Activated T-cell treated with anti-CD3 and anti-CD28 coated beads, Interleukin-2, amount 50 U/mL, for 4 hours (primary cell): ENCODE measurements around the gene COX5B. TPM values are rescaled to one million over a fixed set of nuclear protein-coding genes. Genes with fewer than 3 reads are reported as not detected.
"Not testable (repeated sequence)": the region's sequence is repeated elsewhere in the genome, so short reads cannot be mapped to it uniquely, and the experiment has no call there.

Experiments used
- ATAC-seq, 2 donors: fragments of 200-7000 bp; cut with Tn5 transposase; one replicate each; pipeline ENCODE4 v1.10.0; 2021
- DNase-seq: peaks from one replicate; pipeline ENCODE4 v3.0.0-alpha.2; 2020
- H3K27me3 Mint-ChIP-seq: one replicate; pipeline ENCODE4 v1.8.0; 2021; ENCODE audit warnings: low read depth, mixed read lengths
- H3K36me3 Mint-ChIP-seq: one replicate; pipeline ENCODE4 v1.8.0; 2022; ENCODE audit warnings: mixed read lengths; ENCODE audit not compliant: insufficient read depth
- H3K4me1 Mint-ChIP-seq: one replicate; pipeline ENCODE4 v1.8.0; 2021; ENCODE audit warnings: low read depth, mixed read lengths
- H3K4me3 Mint-ChIP-seq: one replicate; pipeline ENCODE4 v1.8.0; 2021; ENCODE audit warnings: mild to moderate bottlenecking, moderate library complexity, mixed read lengths
- H3K9me3 Mint-ChIP-seq: one replicate; pipeline ENCODE4 v1.8.0; 2021; ENCODE audit warnings: mixed read lengths
- total RNA-seq, 3 donors: library from RNA; stranded (reverse); gene quantifications; one replicate each; pipeline ENCODE4 v1.2.1, GENCODE V29; 2021

Gene COX5B
- total RNA-seq, 3 donors from 2014 or later, result 198 to 216 (median 215) TPM

DNA sequence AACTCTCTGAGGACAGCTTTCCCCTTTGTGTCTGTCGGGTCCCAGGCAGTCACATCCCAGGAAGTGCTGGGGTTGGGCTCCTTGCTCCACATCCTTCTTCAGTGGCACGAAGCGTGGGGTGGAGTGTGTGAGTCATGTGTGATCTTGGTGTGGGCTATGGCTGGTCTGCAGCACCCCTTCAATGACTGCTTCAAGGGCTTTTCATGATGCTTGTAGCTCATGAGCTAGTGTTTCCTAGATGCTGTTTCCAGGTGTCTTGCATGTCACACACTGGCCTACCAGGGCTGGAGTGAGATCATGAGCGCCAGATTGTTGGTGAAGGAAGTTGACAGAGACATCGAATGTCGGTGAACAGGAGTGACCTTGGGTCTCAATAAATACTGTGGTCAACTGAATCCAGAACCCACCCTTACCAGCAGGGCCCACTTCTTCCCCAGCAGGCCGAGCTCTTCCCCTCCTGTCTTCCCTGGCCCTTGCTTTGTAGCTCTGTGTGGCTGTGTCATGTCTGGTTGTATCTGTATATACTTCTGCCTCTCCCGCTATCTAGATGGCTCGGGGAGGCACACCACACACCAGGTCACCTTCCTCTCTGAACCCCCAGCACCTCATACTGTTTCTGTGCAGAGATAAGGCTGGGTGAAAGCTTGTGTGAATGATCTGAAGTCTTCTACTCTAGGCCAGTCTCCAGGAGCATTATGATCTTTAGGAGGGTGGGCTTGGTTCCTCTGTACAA, 27.5 kb downstream of the COX5B start:
- peak; percentile 51 to 61 for ATAC-seq
- no peak for DNase-seq
- H3K27me3 Mint-ChIP-seq, result peaks cover 3% of the 10 kb centered on the region
- peaks cover 12% of the 10 kb centered on the region for H3K4me1 Mint-ChIP-seq
- no peak overlapping the region for H3K4me3 Mint-ChIP-seq
- H3K36me3 Mint-ChIP-seq, result no peaks in the 10 kb centered on the region
- H3K9me3 Mint-ChIP-seq, result no peaks in the 10 kb centered on the region

DNA sequence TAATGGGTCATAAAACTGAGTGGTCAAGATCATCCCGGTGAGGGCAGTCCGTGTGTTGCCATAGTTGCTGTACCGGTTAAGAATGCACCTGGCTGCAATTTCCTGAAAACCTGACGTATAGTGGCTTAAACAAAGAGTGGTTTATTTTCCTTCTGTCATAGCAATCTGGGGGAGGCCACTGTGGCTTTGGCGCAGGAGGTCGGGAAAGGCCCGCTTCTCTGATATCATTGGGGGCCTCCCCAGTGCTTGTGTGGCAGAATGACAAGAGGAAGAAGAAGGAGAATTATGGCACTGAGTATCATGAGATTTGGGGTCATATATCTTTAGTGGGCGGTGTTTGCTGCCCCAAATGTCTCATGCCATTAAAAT, 28.0 kb downstream of the COX5B start:
- peak; percentile 56 to 63 for ATAC-seq
- DNase-seq, result no peak
- Mint-ChIP-seq H3K4me3 (no peak overlapping the region), H3K9me3 (no peaks in the 10 kb centered on the region), H3K27me3 (peaks cover 3% of the 10 kb centered on the region), H3K4me1 (peaks cover 12% of the 10 kb centered on the region), H3K36me3 (no peaks in the 10 kb centered on the region)

DNA sequence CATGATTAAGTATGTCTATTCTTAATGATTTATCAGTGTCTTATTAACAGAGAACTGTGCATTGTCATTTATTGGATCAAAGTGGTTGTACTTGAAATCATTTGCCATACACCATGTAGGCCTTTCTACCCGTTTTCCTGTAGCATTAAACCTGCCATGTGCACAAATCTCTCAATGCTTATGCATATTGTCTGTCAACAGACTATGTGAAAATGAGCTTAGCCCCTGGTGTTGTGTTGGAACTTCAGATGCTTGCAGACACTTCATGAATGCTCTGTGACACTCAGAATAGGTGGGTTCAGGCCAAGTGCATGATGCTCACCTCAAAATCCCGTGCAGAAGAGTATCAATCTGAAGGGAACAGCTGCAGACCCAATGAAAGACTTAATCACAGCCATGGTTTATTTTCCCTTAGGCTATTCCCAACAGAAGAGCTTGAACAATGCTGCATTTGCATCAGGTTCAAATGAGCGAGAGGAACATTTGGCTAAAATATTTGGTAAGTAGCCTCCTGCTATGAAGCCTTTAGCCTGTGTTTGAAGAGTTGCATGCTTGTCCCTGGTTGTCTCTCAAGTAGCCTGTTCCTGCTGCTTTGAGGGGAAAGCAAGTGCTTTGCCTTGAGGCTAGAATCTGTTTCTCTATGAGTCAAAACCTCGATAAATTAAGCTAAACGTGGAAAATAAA, 29.7 kb downstream of the COX5B start:
- Mint-ChIP-seq H3K36me3 (no peaks in the 10 kb centered on the region), H3K4me3 (no peak overlapping the region), H3K9me3 (no peaks in the 10 kb centered on the region), H3K4me1 (peaks cover 12% of the 10 kb centered on the region), H3K27me3 (peaks cover 3% of the 10 kb centered on the region)
- DNase-seq (no peak), ATAC-seq (no peak)

DNA sequence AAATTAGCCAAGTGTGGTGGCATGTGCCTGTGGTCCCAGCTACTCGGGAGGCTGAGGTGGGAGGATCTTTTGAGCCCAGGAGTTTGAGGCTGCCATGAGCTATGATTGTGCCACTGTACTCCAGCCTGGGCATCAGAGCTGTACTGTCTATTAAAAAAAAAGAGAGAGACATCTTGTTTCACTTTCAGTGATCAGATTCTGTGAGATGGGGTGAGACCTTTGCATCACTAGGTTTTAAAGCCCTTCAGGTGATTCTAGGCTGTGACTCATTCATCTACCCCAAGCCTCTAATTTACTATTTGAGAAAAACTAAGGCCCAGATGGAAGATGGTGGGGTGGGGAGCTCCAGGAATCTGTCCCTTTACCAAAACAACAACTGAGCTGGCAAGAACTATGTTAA, 30.8 kb downstream of the COX5B start:
- no peaks in the 10 kb centered on the region for H3K9me3 Mint-ChIP-seq
- ATAC-seq (peak in 1 of 2 donors; percentile 30), DNase-seq (no peak)
- peaks cover 3% of the 10 kb centered on the region for H3K27me3 Mint-ChIP-seq
- no peak overlapping the region for H3K4me3 Mint-ChIP-seq
- no peaks in the 10 kb centered on the region for H3K36me3 Mint-ChIP-seq
- H3K4me1 Mint-ChIP-seq, result peaks cover 12% of the 10 kb centered on the region

DNA sequence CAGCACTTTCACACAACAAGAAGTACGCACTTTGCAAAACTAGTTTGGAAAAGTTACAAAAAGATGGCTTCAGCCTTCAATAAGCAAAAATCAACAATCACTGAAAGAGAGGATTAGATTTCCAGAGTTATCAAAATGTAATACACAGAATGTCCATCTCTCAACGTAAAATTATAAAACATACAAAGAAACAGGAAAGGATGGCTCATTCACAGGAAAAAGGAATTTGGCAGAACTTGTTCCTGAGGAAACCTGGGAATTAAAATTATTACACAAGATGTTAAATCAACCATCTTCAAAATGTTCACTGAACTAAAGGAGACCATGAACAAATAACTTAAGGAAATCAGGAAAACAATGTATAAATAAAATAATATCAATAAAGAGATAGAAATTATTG, 31.6 kb downstream of the COX5B start:
- Mint-ChIP-seq H3K4me3 (no peak overlapping the region), H3K9me3 (no peaks in the 10 kb centered on the region), H3K4me1 (peaks cover 12% of the 10 kb centered on the region), H3K36me3 (no peaks in the 10 kb centered on the region), H3K27me3 (peaks cover 3% of the 10 kb centered on the region)
- DNase-seq (no peak), ATAC-seq (no peak)

DNA sequence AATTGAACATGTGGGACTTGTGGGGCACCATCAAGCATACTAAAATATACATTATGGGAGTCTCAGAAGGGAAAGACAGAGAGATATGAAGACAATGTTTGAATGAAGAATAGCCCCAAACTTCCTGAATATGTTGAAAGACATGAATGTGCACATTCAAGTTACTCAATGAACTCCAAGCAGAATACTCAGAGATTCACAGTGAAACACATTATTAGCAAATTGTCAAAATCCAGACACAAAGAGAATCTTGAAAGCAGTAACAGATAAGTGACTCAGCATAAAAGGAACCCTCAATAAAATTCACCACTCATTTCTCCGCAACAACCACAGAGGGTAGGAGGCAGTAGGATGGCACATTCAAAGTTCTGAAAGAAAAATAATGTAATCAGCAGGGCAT, 32.4 kb downstream of the COX5B start:
- DNase-seq, result no peak
- Mint-ChIP-seq H3K4me3 (no peak overlapping the region), H3K36me3 (no peaks in the 10 kb centered on the region), H3K27me3 (peaks cover 3% of the 10 kb centered on the region), H3K9me3 (no peaks in the 10 kb centered on the region), H3K4me1 (peaks cover 9% of the 10 kb centered on the region)
- no peak for ATAC-seq

DNA sequence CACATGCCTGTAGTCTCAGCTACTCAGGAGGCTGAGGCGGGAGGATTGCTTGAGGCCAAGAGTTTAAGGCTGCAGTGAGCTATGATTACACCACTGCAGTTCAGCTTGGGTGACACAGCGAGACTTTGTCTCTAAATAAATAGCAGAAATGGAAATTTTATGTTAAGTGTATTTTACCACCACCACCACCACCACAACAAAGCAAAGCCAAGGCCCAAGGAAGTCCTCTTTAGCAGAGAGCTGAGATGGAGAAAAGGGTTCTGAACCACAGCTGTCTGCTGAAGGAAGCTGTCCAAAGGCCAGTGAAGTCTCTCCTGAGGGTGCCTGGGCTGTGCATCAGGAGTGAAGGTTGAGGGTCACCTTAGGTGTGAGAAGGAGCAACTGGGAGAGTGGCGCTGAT, 41.4 kb downstream of the COX5B start:
- not testable (repeated sequence) for DNase-seq, H3K9me3 Mint-ChIP-seq, H3K36me3 Mint-ChIP-seq, H3K27me3 Mint-ChIP-seq, H3K4me3 Mint-ChIP-seq, ATAC-seq
- peaks cover 15% of the 10 kb centered on the region for H3K4me1 Mint-ChIP-seq

DNA sequence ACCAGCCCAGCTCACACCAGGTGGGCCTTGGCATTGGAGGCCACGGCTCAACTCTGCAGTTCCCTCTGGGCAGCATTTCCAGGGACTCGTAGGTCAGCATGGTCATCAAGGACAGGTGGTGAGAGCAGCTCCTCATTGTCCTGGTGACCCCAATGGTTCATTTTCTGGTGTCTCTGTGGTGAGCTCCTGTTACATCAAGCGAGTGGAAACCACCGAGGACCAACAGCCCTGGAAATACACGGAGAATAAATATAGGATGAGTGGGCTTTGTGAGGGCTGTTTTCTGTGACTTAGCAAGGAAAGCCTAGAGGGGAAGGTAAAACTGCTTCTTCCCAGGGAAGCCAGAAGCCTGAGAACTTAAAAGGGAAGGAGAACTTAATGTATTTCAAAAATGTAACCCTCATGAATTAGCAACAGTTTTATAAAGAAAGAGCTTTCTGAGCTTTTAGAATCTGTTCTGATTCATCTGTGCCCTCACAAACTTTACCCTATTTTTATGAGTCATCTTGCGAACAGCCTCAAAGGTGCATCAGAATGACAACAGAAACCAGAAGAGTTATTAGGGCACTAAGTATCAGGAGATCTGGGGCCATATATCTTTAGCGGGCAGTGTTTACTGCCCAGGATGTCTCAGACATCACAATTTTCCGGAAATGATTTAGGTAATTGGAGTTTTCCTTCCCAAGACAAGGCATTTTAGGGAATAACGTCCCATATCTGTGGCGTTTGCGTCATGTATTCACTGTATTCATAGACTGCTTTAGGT, 42.4 kb downstream of the COX5B start:
- H3K27me3 Mint-ChIP-seq, result no peaks in the 10 kb centered on the region
- H3K36me3 Mint-ChIP-seq, result no peaks in the 10 kb centered on the region
- H3K4me3 Mint-ChIP-seq, result no peak overlapping the region
- no peaks in the 10 kb centered on the region for H3K9me3 Mint-ChIP-seq
- ATAC-seq (peak; percentile 91 to 94), DNase-seq (no peak)
- H3K4me1 Mint-ChIP-seq, result peaks cover 15% of the 10 kb centered on the region

DNA sequence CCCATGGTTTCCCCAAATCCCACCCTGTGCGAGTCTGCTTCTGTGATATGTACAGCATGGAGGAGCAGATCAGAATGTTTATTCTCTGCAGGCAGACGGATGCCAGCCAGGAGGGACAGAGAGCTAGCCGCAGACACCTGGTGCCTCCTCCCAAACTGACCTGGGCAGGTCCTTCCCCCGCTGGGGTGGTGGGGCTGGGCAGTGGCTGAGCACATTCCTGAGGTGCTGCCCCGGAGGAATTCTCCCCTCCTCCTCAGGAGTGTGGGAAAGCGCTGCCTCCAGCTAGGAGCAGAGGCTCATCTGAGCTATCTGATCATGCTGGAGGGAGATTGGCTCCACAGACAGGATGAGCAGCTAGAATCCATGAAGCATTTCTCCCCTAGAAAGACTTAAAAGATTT, 45.3 kb downstream of the COX5B start:
- Mint-ChIP-seq H3K9me3 (no peaks in the 10 kb centered on the region), H3K27me3 (no peaks in the 10 kb centered on the region), H3K4me3 (no peak overlapping the region), H3K4me1 (peaks cover 15% of the 10 kb centered on the region), H3K36me3 (no peaks in the 10 kb centered on the region)
- no peak for DNase-seq
- ATAC-seq, result no peak

DNA sequence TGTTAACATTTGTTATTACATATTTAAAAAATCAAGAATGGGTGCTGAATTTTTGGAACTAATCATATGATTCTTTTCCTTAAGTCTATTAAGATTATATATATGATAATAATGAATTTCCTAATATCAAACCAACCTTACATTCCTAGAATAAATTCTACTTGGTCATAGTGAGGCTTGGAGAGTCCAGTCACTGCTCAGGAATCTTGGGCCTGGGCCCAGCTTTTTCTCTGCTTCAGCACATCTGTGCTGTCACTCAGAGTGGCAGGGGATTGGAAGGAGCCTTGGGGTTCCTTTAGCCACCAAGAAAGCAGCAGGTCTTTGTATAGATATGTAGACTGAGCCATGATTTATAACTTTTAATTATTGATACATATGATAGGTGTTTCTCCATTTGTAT, 47.6 kb downstream of the COX5B start:
- no peak for DNase-seq
- no peaks in the 10 kb centered on the region for H3K27me3 Mint-ChIP-seq
- peaks cover 11% of the 10 kb centered on the region for H3K4me1 Mint-ChIP-seq
- H3K4me3 Mint-ChIP-seq, result no peak overlapping the region
- no peaks in the 10 kb centered on the region for H3K36me3 Mint-ChIP-seq
- ATAC-seq, result no peak
- H3K9me3 Mint-ChIP-seq, result no peaks in the 10 kb centered on the region

DNA sequence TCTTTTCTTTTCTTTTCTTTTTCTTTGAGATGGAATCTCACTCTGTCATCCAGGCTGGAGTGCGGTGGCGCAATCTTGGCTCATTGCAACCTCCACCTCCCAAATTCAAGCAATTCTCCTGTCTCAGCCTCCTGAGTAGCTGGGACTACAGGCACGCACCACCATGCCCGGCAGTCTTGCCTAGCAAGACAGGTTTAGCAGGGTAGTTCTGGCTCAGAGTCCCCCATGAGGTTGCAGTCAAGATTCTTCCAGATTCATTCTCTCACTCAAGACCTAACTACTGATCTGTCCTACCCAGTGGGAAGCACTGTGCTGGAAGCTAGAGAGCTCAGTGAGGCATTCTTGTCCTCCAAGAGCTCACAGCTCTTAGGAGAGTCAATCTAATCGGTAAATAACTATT, 49.9 kb downstream of the COX5B start:
- Mint-ChIP-seq H3K4me3 (no peak overlapping the region), H3K9me3 (no peaks in the 10 kb centered on the region), H3K4me1 (peaks cover 6% of the 10 kb centered on the region), H3K36me3 (no peaks in the 10 kb centered on the region), H3K27me3 (no peaks in the 10 kb centered on the region)
- DNase-seq, result no peak
- no peak for ATAC-seq

DNA sequence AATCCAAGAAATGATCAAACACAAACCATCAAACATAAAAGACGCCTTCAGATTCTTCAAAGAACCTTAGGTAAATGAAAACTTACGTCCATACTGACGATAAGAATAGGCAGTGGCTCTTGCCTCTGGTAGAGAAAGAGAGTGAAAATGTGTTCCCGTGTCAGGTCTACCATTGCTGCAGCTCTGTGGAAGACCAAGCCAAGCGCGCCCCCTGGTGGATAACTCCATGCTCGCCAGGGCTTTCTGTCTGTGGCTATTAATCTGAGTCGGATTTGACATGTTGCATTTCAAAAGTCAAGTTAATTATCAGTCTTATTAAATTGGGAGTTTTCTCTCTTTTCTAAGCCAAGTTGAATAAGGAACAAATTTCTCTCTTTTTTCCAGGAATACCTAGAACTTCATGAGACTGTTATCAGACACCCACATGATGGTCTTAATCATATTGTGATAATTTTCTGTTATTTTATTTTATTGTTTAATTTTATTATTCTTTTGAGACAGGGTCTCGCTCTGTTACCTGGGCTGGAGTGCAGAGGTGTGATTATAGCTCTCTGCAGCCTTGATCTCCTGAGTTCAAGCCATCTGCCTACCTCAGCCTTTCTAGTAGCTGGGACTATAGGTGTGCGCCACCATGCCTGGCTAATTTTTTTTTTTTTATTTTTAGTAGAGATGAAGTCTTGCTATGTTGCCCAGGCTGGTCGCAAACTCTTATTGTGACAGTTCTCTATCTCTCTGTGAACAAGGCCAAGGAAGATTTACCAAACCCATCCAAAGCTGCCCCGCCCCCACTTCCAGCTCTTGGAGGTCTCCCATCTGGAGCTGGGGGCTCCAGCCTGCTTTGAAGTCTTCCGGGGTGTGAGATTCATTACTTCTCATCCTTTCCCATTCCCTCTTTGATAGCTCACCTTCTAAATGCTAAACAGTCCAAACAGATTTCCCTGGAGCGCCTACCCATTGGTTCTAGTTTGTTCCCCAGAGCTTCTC, 51.7 kb downstream of the COX5B start:
- H3K36me3 Mint-ChIP-seq, result no peaks in the 10 kb centered on the region
- no peaks in the 10 kb centered on the region for H3K9me3 Mint-ChIP-seq
- peak; percentile 95 for ATAC-seq
- H3K4me3 Mint-ChIP-seq, result no peak overlapping the region
- peaks cover 6% of the 10 kb centered on the region for H3K4me1 Mint-ChIP-seq
- H3K27me3 Mint-ChIP-seq, result no peaks in the 10 kb centered on the region
- DNase-seq, result peak; percentile 97
